Measurements from ENCODE around the gene DSCAML1.

GRCh38 chr11:117560780-117561530 is 236.1 kb downstream of the DSCAML1 start:
- TF ChIP-seq POLR2A (IDR thresholded peaks at IDR 0.05), result no peak
- TF ChIP-seq CTCF (IDR thresholded peaks at IDR 0.05), result no peak
